HEK293T (cell line): ENCODE measurements around the gene PKN1.

Experiments
- CTCF ChIA-PET: fragments of 350-600 bp; formaldehyde crosslinking; extraction: SDS; loops from one replicate; lab custom pipeline; 2021; ENCODE audit warnings: antibody characterized with exemption, inconsistent platforms; lab: Yijun Ruan, JAX
- POLR2A ChIA-PET: fragments of 350-600 bp; formaldehyde crosslinking; extraction: SDS; loops from one replicate; lab custom pipeline; 2020; ENCODE audit warnings: antibody characterized with exemption, inconsistent platforms; lab: Yijun Ruan, JAX
- DNase-seq: peaks from one replicate; pipeline ENCODE4 v3.0.0; 2012; ENCODE audit warnings: mixed read lengths; ENCODE audit errors: extremely low spot score
- ARNT ChIP-seq: fragments of 450-650 bp; IDR thresholded peaks from 2 replicates; pipeline ENCODE4 v1.6.1; 2017; ENCODE audit warnings: mild to moderate bottlenecking
- BHLHE40 ChIP-seq: fragments of 450-650 bp; IDR thresholded peaks from 2 replicates; pipeline ENCODE4 v1.6.1; 2016; ENCODE audit warnings: mild to moderate bottlenecking, moderate library complexity, borderline replicate concordance
- CTBP1 ChIP-seq: fragments of 450-650 bp; IDR thresholded peaks from 2 replicates; pipeline ENCODE4 v1.6.1; 2016; ENCODE audit warnings: borderline replicate concordance
- ELF4 ChIP-seq: fragments of 450-650 bp; IDR thresholded peaks from 2 replicates; pipeline ENCODE4 v1.6.1; 2017; ENCODE audit warnings: antibody characterized with exemption
- FOXA1 ChIP-seq: fragments of 450-650 bp; IDR thresholded peaks from 2 replicates; pipeline ENCODE4 v1.6.1; 2016; ENCODE audit warnings: mild to moderate bottlenecking
- FOXK2 ChIP-seq: fragments of 450-650 bp; IDR thresholded peaks from 2 replicates; pipeline ENCODE4 v1.6.1; 2016; ENCODE audit warnings: mild to moderate bottlenecking
- FOXM1 ChIP-seq: fragments of 450-650 bp; IDR thresholded peaks from 2 replicates; pipeline ENCODE4 v1.6.1; 2017; ENCODE audit warnings: mild to moderate bottlenecking, borderline replicate concordance
- HDGF ChIP-seq: fragments of 450-650 bp; IDR thresholded peaks from 2 replicates; pipeline ENCODE4 v1.6.1; 2017; ENCODE audit warnings: antibody characterized with exemption, borderline replicate concordance
- L3MBTL2 ChIP-seq: fragments of 450-650 bp; conservative IDR thresholded peaks from 2 replicates; pipeline ENCODE4 v1.6.1; 2016; ENCODE audit warnings: mild to moderate bottlenecking
- LEF1 ChIP-seq: fragments of 450-650 bp; IDR thresholded peaks from 2 replicates; pipeline ENCODE4 v1.6.1; 2017; ENCODE audit warnings: mild to moderate bottlenecking, borderline replicate concordance
- NFRKB ChIP-seq: fragments of 450-650 bp; IDR thresholded peaks from 2 replicates; pipeline ENCODE4 v1.6.1; 2016; ENCODE audit warnings: mild to moderate bottlenecking, moderate library complexity
- SP1 ChIP-seq: fragments of 450-650 bp; IDR thresholded peaks from 2 replicates; pipeline ENCODE4 v1.6.1; 2017
- SUZ12 ChIP-seq: fragments of 450-650 bp; IDR thresholded peaks from 2 replicates; pipeline ENCODE4 v1.6.1; 2016; ENCODE audit warnings: mild to moderate bottlenecking
- TARDBP ChIP-seq: fragments of 450-650 bp; IDR thresholded peaks from 2 replicates; pipeline ENCODE4 v1.6.1; 2016
- ZNF384 ChIP-seq: fragments of 450-650 bp; IDR thresholded peaks from 2 replicates; pipeline ENCODE4 v1.6.1; 2016
- TF ChIP-seq, protein P1 (sequence below): fragments of 450-650 bp; IDR thresholded peaks from 2 replicates; pipeline ENCODE4 v1.6.1; 2016

PKN1 gene

DNA sequence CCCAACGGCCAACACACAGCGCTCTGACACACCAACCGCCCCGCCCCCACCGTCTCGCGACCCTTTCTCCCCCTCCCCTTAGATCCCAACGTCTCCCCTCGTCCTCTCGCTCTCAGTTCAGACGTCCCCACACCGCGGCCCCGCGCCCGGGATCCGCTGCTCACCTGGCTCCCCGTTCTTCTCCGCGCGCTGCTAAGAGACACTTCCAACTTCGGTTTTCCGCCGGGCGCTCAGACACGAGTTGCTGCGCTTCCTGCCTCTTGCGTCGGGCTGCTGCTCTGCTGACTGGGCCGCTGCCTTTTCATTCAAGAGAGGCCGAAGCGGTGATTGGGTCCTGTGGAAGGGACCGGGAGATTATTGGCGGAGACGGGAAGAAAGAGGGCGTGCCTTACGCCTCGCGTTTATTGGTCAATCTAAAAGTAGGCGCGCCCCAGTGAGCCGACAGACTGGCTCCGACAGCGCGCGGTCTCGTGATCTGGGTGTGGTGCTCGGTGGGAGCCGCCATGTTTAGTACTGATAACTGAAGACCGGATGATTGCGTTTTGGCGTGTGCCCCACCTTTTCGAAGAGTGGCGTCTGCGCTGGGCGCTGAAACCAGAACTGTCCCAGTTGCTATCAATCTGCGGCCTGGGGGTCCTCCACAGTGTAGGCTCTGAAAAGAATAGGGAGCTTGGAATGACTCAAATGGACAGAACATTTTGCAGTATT, 13.8 kb upstream of the PKN1 start, which contains the start of gene DDX39A:
DDX39A (minus strand) TSS at position 236 of the 708 bp plus-strand sequence. CDS start 6,121 bp downstream, outside the sequence.
- peak; percentile 96 for DNase-seq
- ChIA-PET CTCF (no interaction called here), POLR2A (interaction anchor here (1.0 to 1.4 kb wide), 3 partner anchors 10 to 15 kb away, joined by 3 to 4 read pairs (median 4); no protein-coding TSS in a partner anchor)
- TF ChIP-seq ZNF384: no peak
- TF ChIP-seq, protein P1, sequence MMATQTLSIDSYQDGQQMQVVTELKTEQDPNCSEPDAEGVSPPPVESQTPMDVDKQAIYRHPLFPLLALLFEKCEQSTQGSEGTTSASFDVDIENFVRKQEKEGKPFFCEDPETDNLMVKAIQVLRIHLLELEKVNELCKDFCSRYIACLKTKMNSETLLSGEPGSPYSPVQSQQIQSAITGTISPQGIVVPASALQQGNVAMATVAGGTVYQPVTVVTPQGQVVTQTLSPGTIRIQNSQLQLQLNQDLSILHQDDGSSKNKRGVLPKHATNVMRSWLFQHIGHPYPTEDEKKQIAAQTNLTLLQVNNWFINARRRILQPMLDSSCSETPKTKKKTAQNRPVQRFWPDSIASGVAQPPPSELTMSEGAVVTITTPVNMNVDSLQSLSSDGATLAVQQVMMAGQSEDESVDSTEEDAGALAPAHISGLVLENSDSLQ: peak; percentile 99
- TF ChIP-seq L3MBTL2: peak; percentile 97
- TF ChIP-seq BHLHE40: no peak
- TF ChIP-seq HDGF: no peak
- no peak for TF ChIP-seq CTBP1
- TF ChIP-seq SUZ12: no peak

DNA sequence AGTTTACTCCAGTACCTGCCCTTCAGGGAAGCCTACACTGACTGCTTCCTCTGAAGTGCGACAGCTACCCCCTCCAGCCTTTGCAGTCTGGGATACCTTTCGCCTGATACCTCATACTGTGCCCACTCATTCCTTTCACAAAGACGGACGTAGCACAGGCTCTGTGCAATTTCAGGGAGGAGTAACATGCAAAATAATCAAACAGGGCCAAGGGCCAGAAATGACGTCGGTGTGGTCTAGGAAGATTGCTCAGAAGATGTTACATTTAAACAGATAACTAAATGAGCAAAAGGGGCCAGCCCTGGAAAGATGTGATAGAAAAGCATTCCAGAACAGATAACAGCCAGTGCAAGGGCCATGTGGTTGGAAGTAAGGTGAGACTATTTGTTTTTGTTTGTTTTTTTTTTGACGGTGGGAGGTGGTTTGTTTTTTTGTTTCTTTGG, 7.4 kb upstream of the PKN1 start:
- ChIA-PET CTCF (no interaction called here), POLR2A (no interaction called here)

DNA sequence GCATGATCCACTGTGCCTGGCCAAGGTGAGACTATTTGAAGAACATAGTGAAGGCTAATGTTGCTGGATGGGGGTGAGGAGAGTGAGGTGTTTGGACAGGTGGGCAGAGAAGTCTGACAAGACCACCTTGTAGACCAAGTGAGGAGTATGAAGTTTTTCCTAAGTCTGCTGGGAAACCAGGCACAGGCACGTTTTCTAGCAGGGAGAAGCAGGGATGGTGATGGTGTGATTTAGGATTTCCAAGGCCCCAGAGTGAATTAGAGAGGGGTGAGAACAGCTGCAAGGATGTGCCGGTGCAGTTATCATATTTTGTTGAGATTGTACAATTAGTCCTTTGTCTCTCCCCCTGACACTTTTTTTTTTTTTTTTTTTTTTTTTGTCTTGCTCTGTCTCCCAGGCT, 5.6 kb upstream of the PKN1 start:
- DNase-seq: no peak
- POLR2A ChIA-PET: interaction anchor here (0.7 kb wide), 1 partner anchor 90 kb away, joined by 3 read pairs; no protein-coding TSS in a partner anchor
- CTCF ChIA-PET: no interaction called here
- TF ChIP-seq FOXM1 (no peak), NFRKB (no peak), CTBP1 (no peak), LEF1 (no peak), L3MBTL2 (no peak)

More for the DNA sequence above, 7.4 kb upstream of the PKN1 start:
- TF ChIP-seq, protein P1: no peak
- no peak for TF ChIP-seq TARDBP
- no peak for TF ChIP-seq LEF1
- TF ChIP-seq L3MBTL2: no peak
- TF ChIP-seq SP1: no peak
- TF ChIP-seq NFRKB: no peak
- no peak for TF ChIP-seq HDGF
- TF ChIP-seq ZNF384: no peak
- TF ChIP-seq FOXK2: no peak
- TF ChIP-seq ELF4: no peak
- TF ChIP-seq BHLHE40: no peak
- no peak for TF ChIP-seq FOXA1
- TF ChIP-seq ARNT: no peak
- no peak for TF ChIP-seq FOXM1
- no peak for TF ChIP-seq SUZ12
- TF ChIP-seq CTBP1: no peak
- DNase-seq: no peak

DNA sequence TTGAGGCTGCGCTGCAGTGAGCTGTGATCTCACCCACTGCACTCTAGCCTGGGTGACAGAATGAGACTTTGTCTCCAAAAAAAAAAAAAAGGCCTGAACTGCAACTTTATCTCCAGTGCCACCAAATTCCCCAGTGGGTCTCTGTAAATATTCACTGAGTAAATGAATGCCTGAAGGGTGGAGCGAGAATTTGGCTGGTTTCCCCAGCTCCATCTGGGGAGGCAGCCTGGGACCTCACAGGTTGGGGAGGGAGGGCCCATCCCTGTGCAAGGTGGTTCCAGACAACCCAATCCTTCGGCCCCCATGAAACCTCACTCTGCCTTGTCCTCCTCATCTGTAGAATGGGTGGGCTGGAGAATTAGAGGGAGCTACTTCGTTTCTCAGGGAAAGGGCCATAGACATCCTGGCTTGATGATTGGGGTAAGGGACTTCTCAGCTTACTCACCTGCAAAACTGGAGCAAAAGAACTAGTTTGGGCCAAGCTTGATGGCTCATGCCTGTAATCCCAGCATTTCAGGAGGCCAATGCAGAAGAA, 4.2 kb upstream of the PKN1 start:
- ChIA-PET CTCF (interaction anchor here (1.4 kb wide), 1 partner anchor 51 kb away, joined by 3 read pairs; no protein-coding TSS in a partner anchor), POLR2A (interaction anchor here (0.9 to 1.2 kb wide), 3 partner anchors 9 to 67 kb away, joined by 3 to 4 read pairs (median 4); partner anchors contain the start of genes DDX39A and GIPC1)
- no peak for DNase-seq
- TF ChIP-seq ELF4 (no peak), FOXK2 (no peak), HDGF (no peak), TARDBP (no peak), L3MBTL2 (no peak), FOXA1 (no peak), SUZ12 (no peak)
- TF ChIP-seq, protein P1: no peak

DNA sequence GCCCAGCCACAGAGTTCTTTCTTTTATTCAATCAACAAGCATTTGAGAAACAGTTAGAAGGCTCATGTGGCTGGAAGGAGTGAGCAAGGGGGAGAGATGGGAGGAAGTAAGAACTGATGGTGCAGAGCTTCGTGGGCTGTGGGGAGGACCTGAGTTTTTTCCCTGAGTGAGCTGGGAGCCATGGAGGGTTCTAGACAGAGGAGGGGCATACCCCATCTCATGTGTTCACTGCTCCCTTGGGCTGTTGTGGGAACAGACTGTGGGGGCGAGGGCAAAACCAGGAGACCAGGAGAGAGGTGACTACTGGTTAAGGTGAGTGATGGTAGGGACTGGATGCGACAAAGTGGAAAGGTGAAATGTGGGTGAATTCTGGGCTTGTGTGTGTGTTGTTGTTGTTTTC, 2.4 kb upstream of the PKN1 start:
- CTCF ChIA-PET: no interaction called here
- DNase-seq: no peak
- TF ChIP-seq HDGF: no peak
- TF ChIP-seq FOXA1: no peak
- no peak for TF ChIP-seq L3MBTL2
- no peak for TF ChIP-seq ZNF384
- no peak for TF ChIP-seq SP1
- no peak for TF ChIP-seq FOXM1
- TF ChIP-seq BHLHE40: no peak
- no peak for TF ChIP-seq LEF1
- TF ChIP-seq ELF4: no peak
- no peak for TF ChIP-seq NFRKB
- TF ChIP-seq SUZ12: no peak
- TF ChIP-seq FOXK2: no peak
- POLR2A ChIA-PET: no interaction called here
